ENCODE results near the gene ANO1. TPM values are rescaled to one million over a fixed set of nuclear protein-coding genes. Genes with fewer than 3 reads are reported as not detected.

The ANO1 gene
- total and polyA plus RNA-seq, 11 donors = 4.2 to 17.8 (median 9.4) TPM

- H3K27ac ChIP-seq = no peak overlapping the region
- TF ChIP-seq CTCF (IDR thresholded peaks at IDR 0.05) (no peak), POLR2A (IDR thresholded peaks at IDR 0.05) (no peak)
- no peak for DNase-seq
- no peaks in the 10 kb centered on the region for H3K9me3 ChIP-seq
- H3K27me3 ChIP-seq = no peaks in the 10 kb centered on the region
- intact Hi-C loops (cut with DNase I) = no loop called here
- no peak overlapping the region for H3K4me3 ChIP-seq
- H3K4me1 ChIP-seq = no peaks in the 10 kb centered on the region
- H3K36me3 ChIP-seq = peaks cover 0 to 76% (median 4%) of the 10 kb centered on the region in 9 donors
- ATAC-seq = no peak
- 69 to 85% (median 74%) methylated on average over 9 to 11 of the region's 11 CpGs for WGBS, 4 donors
Measured at GRCh38 chr11:70169127-70169526, 91.0 kb downstream of the ANO1 start.

- TF ChIP-seq CTCF (IDR thresholded peaks at IDR 0.05) = no peak
- no peak for TF ChIP-seq POLR2A (IDR thresholded peaks at IDR 0.05)
- peaks cover 0 to 73% (median 4%) of the 10 kb centered on the region in 9 donors for H3K36me3 ChIP-seq
- H3K27me3 ChIP-seq = no peaks in the 10 kb centered on the region
- intact Hi-C loops (cut with DNase I) = no loop called here
- H3K9me3 ChIP-seq = no peaks in the 10 kb centered on the region
- ATAC-seq = no peak
- H3K27ac ChIP-seq = no peak overlapping the region
- no peak for DNase-seq
- H3K4me1 ChIP-seq = no peaks in the 10 kb centered on the region
- no peak overlapping the region for H3K4me3 ChIP-seq
- WGBS, 4 donors = 88 to 100% (median 92%) methylated on average over 8 of the region's 8 CpGs
Measured at GRCh38 chr11:70169632-70170031, 91.5 kb downstream of the ANO1 start.

- H3K4me1 ChIP-seq = no peaks in the 10 kb centered on the region
- H3K27me3 ChIP-seq = no peaks in the 10 kb centered on the region
- DNase-seq (no peak), ATAC-seq (no peak)
- intact Hi-C loops (cut with DNase I) = no loop called here
- peaks cover 0 to 75% (median 4%) of the 10 kb centered on the region in 9 donors for H3K36me3 ChIP-seq
- TF ChIP-seq POLR2A (IDR thresholded peaks at IDR 0.05) (no peak), CTCF (IDR thresholded peaks at IDR 0.05) (no peak)
- WGBS, 4 donors = 88 to 91% (median 90%) methylated on average over 22 of the region's 22 CpGs
- no peaks in the 10 kb centered on the region for H3K9me3 ChIP-seq
- H3K4me3 ChIP-seq = no peak overlapping the region
- no peak overlapping the region for H3K27ac ChIP-seq
Measured at GRCh38 chr11:70170596-70171210, 92.6 kb downstream of the ANO1 start.

GRCh38 chr11:70173018-70173417 lies 94.9 kb downstream of the ANO1 start:
- Histone ChIP-seq H3K4me1 (no peaks in the 10 kb centered on the region), H3K9me3 (no peaks in the 10 kb centered on the region), H3K27ac (no peak overlapping the region), H3K4me3 (no peak overlapping the region), H3K36me3 (peaks cover 0 to 54% (median 0%) of the 10 kb centered on the region in 9 donors), H3K27me3 (no peaks in the 10 kb centered on the region)
- 77 to 85% (median 79%) methylated on average over 4 of the region's 4 CpGs for WGBS, 4 donors
- no peak for TF ChIP-seq CTCF (IDR thresholded peaks at IDR 0.05)
- no peak for TF ChIP-seq POLR2A (IDR thresholded peaks at IDR 0.05)
- ATAC-seq = no peak
- intact Hi-C loops (cut with DNase I) = no loop called here
- no peak for DNase-seq
